Vagina (tissue), 2 donors: ENCODE data around the gene HAO1.

Experiments
- POLR2A ChIP-seq, 2 donors: fragments of 450-650 bp; IDR thresholded peaks; one replicate each; pipeline ENCODE4 v1.6.1; 2017; ENCODE audit warnings: antibody characterized with exemption in 2 of 2, mild to moderate bottlenecking in 2 of 2, moderate library complexity in 2 of 2
- POLR2AphosphoS5 ChIP-seq, 2 donors: sonication (generic); formaldehyde crosslinking; IDR thresholded peaks; one replicate each; pipeline ENCODE4 v1.9.0; 2017; ENCODE audit warnings: antibody characterized with exemption in 2 of 2, mild to moderate bottlenecking in 2 of 2, low read depth in 1 of 2; ENCODE audit not compliant: insufficient read depth in 1 of 2
- TF ChIP-seq, protein P1 (sequence below), 3 experiments: fragments of 450-650 bp in 2 of 3; fragments of 200-600 bp in 1 of 3; sonication (generic) in 1 of 3; IDR thresholded peaks; one replicate each; pipeline ENCODE4 v1.5.1; 2017 to 2019; ENCODE audit warnings: antibody characterized with exemption in 3 of 3, mild to moderate bottlenecking in 2 of 3, moderate library complexity in 2 of 3

GRCh38 chr20:7850775-7851490 lies 89.3 kb downstream of the HAO1 start:
- TF ChIP-seq, protein P1, sequence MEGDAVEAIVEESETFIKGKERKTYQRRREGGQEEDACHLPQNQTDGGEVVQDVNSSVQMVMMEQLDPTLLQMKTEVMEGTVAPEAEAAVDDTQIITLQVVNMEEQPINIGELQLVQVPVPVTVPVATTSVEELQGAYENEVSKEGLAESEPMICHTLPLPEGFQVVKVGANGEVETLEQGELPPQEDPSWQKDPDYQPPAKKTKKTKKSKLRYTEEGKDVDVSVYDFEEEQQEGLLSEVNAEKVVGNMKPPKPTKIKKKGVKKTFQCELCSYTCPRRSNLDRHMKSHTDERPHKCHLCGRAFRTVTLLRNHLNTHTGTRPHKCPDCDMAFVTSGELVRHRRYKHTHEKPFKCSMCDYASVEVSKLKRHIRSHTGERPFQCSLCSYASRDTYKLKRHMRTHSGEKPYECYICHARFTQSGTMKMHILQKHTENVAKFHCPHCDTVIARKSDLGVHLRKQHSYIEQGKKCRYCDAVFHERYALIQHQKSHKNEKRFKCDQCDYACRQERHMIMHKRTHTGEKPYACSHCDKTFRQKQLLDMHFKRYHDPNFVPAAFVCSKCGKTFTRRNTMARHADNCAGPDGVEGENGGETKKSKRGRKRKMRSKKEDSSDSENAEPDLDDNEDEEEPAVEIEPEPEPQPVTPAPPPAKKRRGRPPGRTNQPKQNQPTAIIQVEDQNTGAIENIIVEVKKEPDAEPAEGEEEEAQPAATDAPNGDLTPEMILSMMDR (IDR thresholded peaks at IDR 0.05): no peak
- TF ChIP-seq POLR2AphosphoS5 (IDR thresholded peaks at IDR 0.05; ENCODE audit: insufficient read depth in 1 of 2, low read depth in 1 of 2): no peak
- TF ChIP-seq POLR2A (IDR thresholded peaks at IDR 0.05): no peak
